ENCODE measurements around the gene MED9. TPM values are rescaled to one million over a fixed set of nuclear protein-coding genes. Genes with fewer than 3 reads are reported as not detected.
A peak's percentile ranks its signal among the peaks of the same experiment; 100 is the strongest.

MED9 gene
- polyA plus RNA-seq, 1 of the 3 experiments (the other 2 are of a cell fraction), result 10.1 TPM

- TF ChIP-seq FOXJ3 (CRISPR knock-in tag; IDR thresholded peaks at IDR 0.05), result no peak
- no peak for TF ChIP-seq CHD2 (IDR thresholded peaks at IDR 0.05; ENCODE audit: low read length, partially characterized antibody)
- TF ChIP-seq CTCF (IDR thresholded peaks at IDR 0.05), result no peak
- no peak for TF ChIP-seq RCOR1 (IDR thresholded peaks at IDR 0.05; ENCODE audit: low read length)
- no peak for TF ChIP-seq MEF2A (IDR thresholded peaks at IDR 0.05; ENCODE audit: borderline replicate concordance, low read depth)
- Histone ChIP-seq H3F3A (replicated peaks; ENCODE audit: insufficient read depth) (no peaks in the 10 kb centered on the region), H3K4me2 (no peak overlapping the region), H3K79me2 (ENCODE audit: insufficient read depth) (no peaks in the 10 kb centered on the region), H3K9me2 (no peaks in the 10 kb centered on the region), H3K36me3 (replicated peaks in 1 of 2; ENCODE audit: control insufficient read depth in 1 of 2, insufficient read depth in 2 of 2, low read length in 1 of 2) (no peaks in the 10 kb centered on the region), H4K20me1 (ENCODE audit: insufficient read depth) (0 out of 2 replicates have a peak, but pooled peaks cover 3% of the 10 kb centered on the region), H3K4me1 (ENCODE audit: control insufficient read depth in 1 of 2, insufficient read depth in 2 of 2, low read depth in 1 of 2, low read length in 1 of 2) (peaks cover 0 to 25% of the 10 kb centered on the region in 2 experiments; a peak in 1 of 4 replicates), H3K27me3 (ENCODE audit: insufficient read depth) (no peaks in the 10 kb centered on the region), H3K9ac (no peak overlapping the region), H3K27ac (ENCODE audit: low read depth in 2 of 2, low read length in 1 of 2) (no peak overlapping the region), H3K9me3 (no peaks in the 10 kb centered on the region), H3K4me3 (ENCODE audit: low read depth in 2 of 2, low read length in 1 of 2) (no peak overlapping the region), H2AFZ (ENCODE audit: low read depth) (no peak overlapping the region)
- WGBS (ENCODE audit: low lambda C conversion rate), result 95% methylated on average over 4 of the region's 22 CpGs
- DNase-seq, result no peak
- POLR2A ChIA-PET, result no interaction called here
- CTCF ChIA-PET, result interaction anchor here (0.8 to 8.3 kb wide), 2 partner anchors 24 to 48 kb away, joined by 4 to 42 read pairs; no protein-coding TSS in a partner anchor
These were observed 43.9 kb downstream of the MED9 start for GRCh38 chr17:17520599-17521232.

GRCh38 chr17:17523001-17523730 lies 46.4 kb downstream of the MED9 start:
- Histone ChIP-seq H3K4me2 (no peak overlapping the region), H3K9ac (no peak overlapping the region), H4K20me1 (ENCODE audit: insufficient read depth) (0 out of 2 replicates have a peak, but pooled peaks cover 3% of the 10 kb centered on the region), H3K27ac (ENCODE audit: low read depth in 2 of 2, low read length in 1 of 2) (peak overlapping the region in 1 of 2 experiments; percentile 43; a peak in 1 of 4 replicates), H3F3A (replicated peaks; ENCODE audit: insufficient read depth) (no peaks in the 10 kb centered on the region), H3K79me2 (ENCODE audit: insufficient read depth) (no peaks in the 10 kb centered on the region), H3K4me3 (ENCODE audit: low read depth in 2 of 2, low read length in 1 of 2) (no peak overlapping the region), H3K27me3 (ENCODE audit: insufficient read depth) (no peaks in the 10 kb centered on the region), H2AFZ (ENCODE audit: low read depth) (no peak overlapping the region), H3K9me3 (no peaks in the 10 kb centered on the region), H3K36me3 (replicated peaks in 1 of 2; ENCODE audit: control insufficient read depth in 1 of 2, insufficient read depth in 2 of 2, low read length in 1 of 2) (no peaks in the 10 kb centered on the region), H3K9me2 (no peaks in the 10 kb centered on the region), H3K4me1 (ENCODE audit: control insufficient read depth in 1 of 2, insufficient read depth in 2 of 2, low read depth in 1 of 2, low read length in 1 of 2) (peaks cover 0 to 19% of the 10 kb centered on the region in 2 experiments; a peak in 1 of 4 replicates)
- 86% methylated on average over 14 of the region's 14 CpGs for WGBS (ENCODE audit: low lambda C conversion rate)
- DNase-seq, result no peak
- POLR2A ChIA-PET, result no interaction called here
- CTCF ChIA-PET, result interaction anchor here (0.7 to 8.3 kb wide), 4 partner anchors 10 to 46 kb away, joined by 3 to 42 read pairs (median 8); no protein-coding TSS in a partner anchor
- no peak for TF ChIP-seq FOSL2 (IDR thresholded peaks at IDR 0.05; ENCODE audit: borderline replicate concordance, low read depth)
- no peak for TF ChIP-seq CHD2 (IDR thresholded peaks at IDR 0.05; ENCODE audit: low read length, partially characterized antibody)
- TF ChIP-seq SIN3A (IDR thresholded peaks at IDR 0.05; ENCODE audit: borderline replicate concordance, low read depth, low read length), result no peak
- TF ChIP-seq TAF1 (IDR thresholded peaks at IDR 0.05; ENCODE audit: borderline replicate concordance, low read depth, low read length), result no peak
- no peak for TF ChIP-seq PBX3 (IDR thresholded peaks at IDR 0.05)
- TF ChIP-seq IRF3 (IDR thresholded peaks at IDR 0.05; ENCODE audit: low read depth, low read length), result no peak
- no peak for TF ChIP-seq FOXJ3 (CRISPR knock-in tag; IDR thresholded peaks at IDR 0.05)
- no peak for TF ChIP-seq EZH2phosphoT487 (IDR thresholded peaks at IDR 0.05; ENCODE audit: borderline replicate concordance, low read depth)
- no peak for TF ChIP-seq TCF12 (IDR thresholded peaks at IDR 0.05)
- no peak for TF ChIP-seq CTCF (IDR thresholded peaks at IDR 0.05)
- no peak for TF ChIP-seq JUND (IDR thresholded peaks at IDR 0.05)
- no peak for TF ChIP-seq NFIC (IDR thresholded peaks at IDR 0.05; ENCODE audit: borderline replicate concordance)
- TF ChIP-seq EP300 (IDR thresholded peaks at IDR 0.05; ENCODE audit: borderline replicate concordance in 1 of 2, low read depth in 1 of 2, low read length in 1 of 2), result no peak
- TF ChIP-seq FOXM1 (IDR thresholded peaks at IDR 0.05; ENCODE audit: low read depth), result no peak
- TF ChIP-seq RXRA (IDR thresholded peaks at IDR 0.05; ENCODE audit: borderline replicate concordance, low read depth), result no peak
- no peak for TF ChIP-seq GATA2 (CRISPR knock-in tag; IDR thresholded peaks at IDR 0.05)
- no peak for TF ChIP-seq YY1 (IDR thresholded peaks at IDR 0.05; ENCODE audit: low read depth)
